Thoracic aorta endothelial cell (primary cell): ENCODE measurements around the gene AKR7A2. TPM values are rescaled to one million over a fixed set of nuclear protein-coding genes. Genes with fewer than 3 reads are reported as not detected.

Experiments used
- small RNA-seq: library from RNA; depleted of rRNA; stranded (forward); fragments of <200 nt; gene quantifications from one replicate; pipeline ENCODE3, GENCODE V24; 2012
- total RNA-seq: library from RNA; depleted of rRNA; stranded (reverse); fragments of >200 nt; gene quantifications from 2 replicates; pipeline ENCODE4 v1.2.3, GENCODE V29; 2012

Gene AKR7A2
- 41.1 and 47.9 TPM in 2 replicates for total RNA-seq

GRCh38 chr1:19311931-19312781 lies at the start of gene AKR7A2, which contains the start of gene SLC66A1:
AKR7A2 (minus strand) TSS chr1:19312144; CDS start chr1:19312124, 20 bp downstream.
SLC66A1 (plus strand) TSS chr1:19312326; CDS start chr1:19317678, 5,352 bp downstream.

GRCh38 chr1:19288324-19289241 lies 23.4 kb downstream of the AKR7A2 start, which contains the start of gene AKR7A3:
AKR7A3 (minus strand) TSS chr1:19288770; CDS start chr1:19288709, 61 bp downstream.

Small RNAs within 50 kb of the gene (small RNA-seq; reads per million reads assigned to genes)
- gene RNU6-1099P = not detected

Other genes with a start within 250 kb of the AKR7A2 start
- 163 and 178 TPM in 2 replicates for gene UBR4, start 101.9 kb downstream of the AKR7A2 start, total RNA-seq
- 72.2 and 74.5 TPM in 2 replicates for gene EMC1, start 60.6 kb downstream of the AKR7A2 start, total RNA-seq
- 45.2 and 48.1 TPM in 2 replicates for gene MRTO4, start 60.3 kb downstream of the AKR7A2 start, total RNA-seq
- 0.40 and 0.43 TPM in 2 replicates for gene AKR7A3, start 23.4 kb downstream of the AKR7A2 start, total RNA-seq
- gene SLC66A1, start 182 bp upstream of the AKR7A2 start, total RNA-seq = 13.7 and 14.0 TPM in 2 replicates
- gene CAPZB, start 173.4 kb upstream of the AKR7A2 start, total RNA-seq = 151 and 181 TPM in 2 replicates